NCI-H2171 treated with DMSO at 0.1 percent for 48 hours (cell line): ENCODE results near the gene SYT1.
A peak's percentile ranks its signal among the peaks of the same experiment; 100 is the strongest.

Experiments used
- DNase-seq: peaks from one replicate; lab custom pipeline; 2025; lab: John Stamatoyannopoulos, UW

Gene SYT1

DNA sequence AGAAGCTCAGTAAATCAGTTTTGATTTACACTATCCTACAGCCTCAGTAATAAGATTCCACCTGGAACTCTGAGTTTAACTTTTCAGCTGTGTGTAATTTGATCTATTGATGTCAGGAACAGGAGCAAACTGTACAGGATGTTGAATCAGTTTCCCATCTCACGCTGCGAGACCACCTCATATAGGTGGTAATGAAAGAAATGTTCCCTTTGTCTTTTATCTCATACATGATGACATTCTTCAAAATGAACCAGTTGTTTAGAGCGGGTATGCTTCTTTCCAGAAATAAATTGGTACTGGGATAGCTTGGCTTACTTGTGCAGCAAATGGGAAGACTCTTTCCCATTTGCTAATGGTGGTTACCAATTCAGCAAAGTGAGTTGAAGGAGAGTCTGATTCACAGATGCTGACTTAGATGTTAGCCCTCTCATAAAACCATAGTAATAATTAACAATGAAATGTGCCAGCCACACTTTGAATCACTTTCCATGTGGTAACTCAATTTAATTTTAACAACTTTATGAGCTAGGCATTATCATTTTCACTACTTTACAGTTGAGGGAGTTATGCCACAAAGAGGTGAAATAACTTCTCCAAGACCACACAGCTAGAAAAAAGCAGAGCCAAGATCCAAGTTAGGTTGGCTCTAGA lies 574.7 kb downstream of the SYT1 start:
- DNase-seq: no peak

DNA sequence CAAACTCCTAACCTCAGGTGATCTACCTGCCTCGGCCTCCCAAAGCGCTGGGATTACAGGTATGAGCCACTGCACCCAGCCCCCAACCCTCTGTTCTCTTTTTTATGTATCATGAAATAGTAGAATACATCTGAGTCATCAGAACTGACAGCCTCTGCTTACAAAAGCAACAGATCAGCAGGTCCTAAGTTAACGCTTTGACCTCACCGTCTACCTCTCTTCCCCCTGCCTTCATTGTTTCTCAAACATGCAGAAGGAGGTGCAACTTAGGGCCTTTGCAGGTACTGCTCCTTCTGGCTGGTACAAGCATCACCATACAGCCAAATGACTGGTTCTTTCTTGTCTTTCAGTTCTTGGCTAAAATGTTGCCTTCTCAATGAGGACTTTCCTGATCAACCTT lies 577.0 kb downstream of the SYT1 start:
- DNase-seq: no peak

DNA sequence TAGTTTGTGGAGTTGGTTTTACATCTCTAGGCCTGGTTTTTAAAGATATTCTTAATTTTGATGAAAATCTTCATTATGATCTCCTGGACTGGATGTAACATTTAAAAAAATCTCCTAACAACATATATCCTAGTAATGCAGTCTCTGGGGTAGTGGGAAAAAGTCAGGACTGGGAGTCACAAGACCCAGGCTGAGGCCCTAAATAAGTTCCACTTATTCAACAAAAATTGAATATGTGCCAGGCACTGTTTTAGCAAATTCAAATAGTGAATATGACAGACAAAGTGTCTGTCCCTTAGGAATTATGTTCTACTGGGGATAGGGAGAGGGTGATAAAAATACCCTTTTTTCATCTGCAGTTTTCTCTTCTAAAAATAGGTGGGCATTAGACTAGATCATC lies 577.8 kb downstream of the SYT1 start:
- no peak for DNase-seq

GRCh38 chr12:79444089-79444488 lies 579.5 kb downstream of the SYT1 start:
- no peak for DNase-seq

DNA sequence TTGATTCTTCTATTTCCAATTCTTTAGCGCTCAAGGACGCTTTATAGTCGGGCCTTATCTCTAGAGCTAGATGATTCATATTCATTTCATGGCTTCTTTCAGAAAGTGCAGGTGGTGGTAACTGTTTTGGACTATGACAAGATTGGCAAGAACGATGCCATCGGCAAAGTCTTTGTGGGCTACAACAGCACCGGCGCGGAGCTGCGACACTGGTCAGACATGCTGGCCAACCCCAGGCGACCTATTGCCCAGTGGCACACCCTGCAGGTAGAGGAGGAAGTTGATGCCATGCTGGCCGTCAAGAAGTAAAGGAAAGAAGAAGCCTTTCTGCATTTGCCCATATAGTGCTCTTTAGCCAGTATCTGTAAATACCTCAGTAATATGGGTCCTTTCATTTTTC lies 584.2 kb downstream of the SYT1 start:
- no peak for DNase-seq

DNA sequence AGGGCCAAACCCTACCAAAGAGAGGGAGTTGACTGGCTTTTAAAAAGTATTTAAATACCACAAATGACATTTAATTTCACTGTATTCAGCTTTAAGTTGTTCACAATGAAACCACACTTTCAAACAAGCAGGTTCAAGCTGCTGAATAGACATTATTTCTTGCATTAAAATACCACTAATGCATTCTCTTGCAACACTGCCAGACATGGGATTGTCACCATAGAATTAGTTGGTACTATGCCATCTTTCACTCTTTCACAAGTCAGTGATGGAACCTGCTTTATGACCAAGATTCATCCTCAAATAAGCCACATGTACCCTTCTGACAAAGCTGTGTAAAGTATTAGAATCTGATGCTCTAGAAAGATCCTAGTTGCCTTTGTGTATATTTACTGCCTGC lies 586.8 kb downstream of the SYT1 start:
- no peak for DNase-seq

DNA sequence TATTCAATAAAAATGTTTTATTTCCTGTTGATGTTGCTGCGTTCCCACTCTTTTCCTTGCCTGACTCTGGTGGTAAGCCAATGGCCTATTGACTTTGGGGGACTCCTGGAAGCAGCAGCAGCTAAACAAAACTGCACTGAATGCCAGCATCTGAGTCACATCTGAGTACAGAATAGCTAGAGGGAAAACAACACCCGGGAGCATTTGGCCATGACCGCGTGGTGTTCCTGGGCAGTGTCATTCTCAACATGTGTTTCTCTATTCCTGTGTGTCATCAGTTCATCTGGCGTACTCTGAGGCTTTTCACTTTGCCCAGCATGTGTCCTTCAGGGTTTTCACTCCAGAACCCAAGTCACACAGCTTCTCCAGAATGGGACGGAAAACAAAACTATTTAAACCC lies 587.4 kb downstream of the SYT1 start:
- DNase-seq: peak; percentile 28

DNA sequence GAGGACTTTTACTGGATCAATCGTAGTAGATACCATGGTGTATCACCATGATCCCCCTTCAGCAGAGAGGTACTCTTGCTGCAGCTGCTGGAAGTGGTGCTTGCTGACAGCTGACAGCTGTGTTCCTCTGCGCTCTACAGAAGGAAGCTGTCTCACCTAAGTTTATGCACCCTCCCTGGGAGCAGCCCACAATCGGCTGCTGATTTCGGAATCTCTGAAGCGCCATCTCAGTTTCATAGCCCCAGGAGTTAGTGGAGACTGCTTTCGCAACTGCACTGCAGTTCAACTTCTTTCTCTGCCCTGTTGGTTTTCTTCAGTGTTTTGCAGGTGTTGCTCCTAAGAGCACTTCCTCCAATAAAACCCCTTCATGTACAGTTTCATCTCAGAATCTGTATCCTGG lies 588.3 kb downstream of the SYT1 start:
- DNase-seq: no peak

DNA sequence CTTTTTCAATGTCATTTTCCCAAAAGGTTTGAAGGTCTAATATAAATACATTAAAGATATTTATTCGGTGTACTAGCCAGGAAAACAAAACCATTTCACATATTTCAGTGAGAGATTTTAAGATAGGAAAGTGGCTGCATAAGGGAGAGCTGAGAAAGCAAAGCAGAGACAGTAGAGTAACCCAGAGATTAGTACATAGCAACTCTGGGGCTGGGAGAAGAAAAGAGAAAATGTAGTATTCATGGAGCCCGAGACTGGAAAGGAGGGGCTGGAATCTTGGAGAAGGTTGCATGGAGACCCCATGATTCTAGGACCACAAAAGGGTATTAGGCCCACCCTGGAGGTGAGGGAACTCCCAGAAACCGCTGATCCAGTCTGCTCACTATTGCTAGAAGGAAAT lies 589.2 kb downstream of the SYT1 start:
- DNase-seq: no peak

DNA sequence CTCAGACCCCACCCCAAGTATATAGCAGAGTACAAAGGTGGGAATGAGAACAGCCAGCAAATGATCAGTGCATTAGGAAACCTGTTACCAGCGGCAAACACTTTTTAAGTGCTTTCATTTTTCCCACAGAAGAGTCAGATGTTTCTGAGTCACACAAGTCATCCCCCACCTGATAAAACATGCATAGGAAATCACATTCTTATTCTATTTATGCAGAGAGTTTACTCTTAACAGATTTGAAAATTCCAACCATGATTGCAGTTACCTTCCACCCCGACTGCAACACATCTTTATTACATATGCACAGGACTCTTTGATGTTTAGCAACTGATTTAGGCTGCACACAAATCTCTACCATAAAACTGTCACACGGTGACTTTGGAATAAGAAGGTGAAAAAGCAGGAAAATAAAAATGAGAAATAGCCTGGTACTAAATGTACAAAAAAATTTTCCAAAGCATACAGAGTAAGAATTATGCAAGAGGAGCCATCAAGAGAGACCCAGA lies 589.8 kb downstream of the SYT1 start:
- no peak for DNase-seq

GRCh38 chr12:79455286-79455685 lies 590.7 kb downstream of the SYT1 start:
- DNase-seq: no peak

- DNase-seq: no peak
Measured at GRCh38 chr12:79482323-79482722, 617.7 kb downstream of the SYT1 start.

- DNase-seq: no peak
Measured at GRCh38 chr12:79482921-79483320, 618.3 kb downstream of the SYT1 start.

- no peak for DNase-seq
Measured at GRCh38 chr12:79486154-79486553, 621.6 kb downstream of the SYT1 start.

DNA sequence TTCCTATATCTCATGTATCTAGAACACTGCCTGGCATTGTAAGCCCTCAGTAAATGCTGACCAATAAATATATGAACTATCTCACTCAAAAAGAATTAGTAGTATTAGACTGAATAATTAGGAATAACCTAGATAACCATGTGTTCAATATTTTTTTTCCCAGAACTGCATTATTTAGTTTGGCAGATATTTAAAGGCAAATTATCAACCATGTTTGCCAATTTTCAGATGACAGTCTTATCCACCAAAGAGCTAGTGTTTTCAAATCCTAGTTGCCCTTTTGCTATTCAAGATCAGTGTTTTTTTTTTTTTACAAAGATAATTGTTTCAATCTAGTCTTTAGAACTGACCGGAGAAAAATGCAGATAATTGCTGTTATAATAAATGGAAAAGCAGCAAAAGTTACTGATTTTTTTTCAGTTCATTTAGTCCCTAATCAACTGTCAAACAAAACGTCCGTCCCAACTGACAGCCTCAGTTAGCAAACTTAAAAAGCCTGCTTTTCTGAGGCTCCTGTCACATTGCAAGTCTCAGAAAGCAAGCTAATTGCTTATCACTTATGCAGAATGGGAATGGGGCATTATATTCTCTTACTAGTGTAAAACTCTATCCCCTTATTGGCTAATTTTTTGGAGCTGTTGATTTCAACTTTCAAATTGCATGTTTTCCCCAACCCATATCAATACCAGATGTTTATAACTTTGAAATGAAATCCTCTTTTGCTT lies 623.0 kb downstream of the SYT1 start:
- no peak for DNase-seq
